GM19455 (cell line): ENCODE data around the gene CDC27.
"Not testable (repeated sequence)": the region's sequence is repeated elsewhere in the genome, so short reads cannot be mapped to it uniquely, and the experiment has no call there.

Source experiments
- ATAC-seq: cut with Tn5 transposase; IDR thresholded peaks from one replicate; pipeline ENCODE4 v1.9.1; 2021; ENCODE audit not compliant: unreplicated experiment

Gene CDC27

DNA sequence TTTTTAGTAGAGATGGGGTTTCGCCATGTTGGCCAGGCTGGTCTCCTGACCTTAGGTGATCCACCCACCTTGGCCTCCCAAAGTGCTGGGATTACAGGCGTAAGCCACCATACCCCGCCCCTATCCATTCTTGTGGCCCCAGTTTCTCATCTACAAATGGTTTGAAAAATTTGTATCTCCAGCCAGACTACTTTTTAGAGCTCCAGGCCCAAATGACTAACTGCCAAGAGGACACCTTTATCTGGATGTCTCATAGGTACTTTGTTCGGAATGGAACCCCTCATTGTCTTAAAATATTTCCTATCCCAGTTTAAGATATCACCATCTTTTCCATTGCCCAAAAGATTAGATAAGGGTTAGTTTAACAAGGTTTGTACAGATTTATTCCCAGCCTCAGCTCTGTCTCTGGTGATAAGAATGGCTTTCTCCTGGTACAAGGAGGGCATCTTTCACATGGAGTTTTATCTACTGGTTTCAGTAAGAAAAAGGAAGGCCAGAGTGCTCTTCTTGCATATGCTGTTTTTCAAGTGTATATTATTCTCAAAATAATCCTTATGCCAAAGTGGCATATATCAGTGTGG, 4.9 kb upstream of the CDC27 start:
- ATAC-seq: no peak

DNA sequence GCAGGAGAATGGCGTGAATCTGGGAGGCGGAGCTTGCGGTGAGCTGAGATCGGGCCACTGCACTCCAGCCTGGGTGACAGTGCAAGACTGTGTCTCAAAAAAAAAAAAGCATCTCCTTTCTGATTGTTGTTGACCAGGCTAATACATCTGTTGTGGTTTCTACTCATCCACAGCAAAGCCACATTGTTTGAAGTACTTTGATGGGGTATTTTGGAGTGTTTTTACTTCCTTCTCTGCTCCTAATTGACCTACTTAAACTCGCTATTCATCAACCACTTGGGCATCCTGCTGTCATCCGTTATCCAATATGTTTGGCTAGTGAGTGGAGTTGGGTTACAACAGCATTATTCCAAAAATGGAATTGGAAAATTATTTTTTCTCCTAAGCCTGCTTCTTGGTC, 3.5 kb upstream of the CDC27 start:
- ATAC-seq: no peak

DNA sequence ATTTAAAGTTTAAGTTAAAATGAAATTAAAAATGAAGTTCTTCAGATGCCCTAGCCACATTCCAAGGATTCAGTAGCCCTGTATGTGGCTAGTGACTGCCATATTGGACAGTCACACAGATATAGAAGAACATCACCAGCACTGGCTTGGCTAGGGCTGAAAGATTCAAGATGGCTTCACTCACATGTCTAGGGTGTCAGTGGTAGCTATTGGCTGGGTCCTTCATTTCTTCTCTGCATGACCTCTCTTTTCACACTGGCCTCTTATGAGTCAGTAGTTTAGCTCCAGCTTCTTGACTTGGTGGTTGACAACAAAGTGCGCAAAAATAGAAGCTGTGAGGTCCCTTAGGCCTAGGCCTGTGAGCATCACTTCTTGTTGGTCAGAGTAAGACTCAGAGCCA, 1.7 kb upstream of the CDC27 start:
- no peak for ATAC-seq

DNA sequence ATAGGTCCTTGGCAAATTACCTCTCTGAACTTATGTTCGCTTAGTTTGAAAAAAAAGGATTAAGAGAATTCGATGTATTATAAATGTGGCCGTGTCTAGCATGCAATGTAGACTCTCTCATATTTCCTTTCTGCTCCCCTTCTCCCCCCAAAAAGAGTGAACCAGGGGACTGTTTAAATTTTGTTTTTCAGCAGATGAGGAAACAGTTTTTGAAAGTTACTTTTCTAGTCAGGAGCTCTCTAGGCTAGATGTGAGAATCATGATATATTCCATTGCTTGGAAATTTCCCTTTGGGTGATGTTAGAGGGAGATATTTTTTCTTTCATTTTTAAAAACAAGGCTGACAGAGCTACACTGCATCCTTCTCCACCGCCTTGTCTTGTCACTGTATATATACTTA, 1.1 kb upstream of the CDC27 start:
- ATAC-seq: no peak

DNA sequence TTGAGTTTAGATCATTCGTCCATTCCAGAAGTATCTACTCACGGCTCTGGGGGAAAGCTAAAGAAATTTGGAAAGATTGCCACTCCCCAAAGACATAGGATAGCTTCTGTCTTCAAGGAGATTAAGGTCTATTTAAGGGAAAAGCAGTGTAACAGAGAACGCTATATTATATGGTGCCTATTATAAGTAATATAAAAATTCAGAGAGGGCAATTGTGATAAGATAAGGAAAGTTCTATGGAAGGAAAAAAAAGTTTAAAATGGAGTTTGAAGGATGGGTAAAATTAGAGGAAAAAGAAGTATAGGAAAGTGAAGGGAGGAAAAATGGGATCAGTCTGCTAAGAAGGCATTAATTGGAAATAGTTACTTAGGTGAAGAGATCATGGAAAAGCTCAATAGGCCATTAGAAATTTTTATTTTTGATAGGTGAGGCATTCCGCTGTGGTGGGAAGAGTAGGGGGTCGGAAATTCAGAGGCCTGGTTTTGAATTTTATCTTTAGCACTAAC, 690 bp upstream of the CDC27 start:
- no peak for ATAC-seq

DNA sequence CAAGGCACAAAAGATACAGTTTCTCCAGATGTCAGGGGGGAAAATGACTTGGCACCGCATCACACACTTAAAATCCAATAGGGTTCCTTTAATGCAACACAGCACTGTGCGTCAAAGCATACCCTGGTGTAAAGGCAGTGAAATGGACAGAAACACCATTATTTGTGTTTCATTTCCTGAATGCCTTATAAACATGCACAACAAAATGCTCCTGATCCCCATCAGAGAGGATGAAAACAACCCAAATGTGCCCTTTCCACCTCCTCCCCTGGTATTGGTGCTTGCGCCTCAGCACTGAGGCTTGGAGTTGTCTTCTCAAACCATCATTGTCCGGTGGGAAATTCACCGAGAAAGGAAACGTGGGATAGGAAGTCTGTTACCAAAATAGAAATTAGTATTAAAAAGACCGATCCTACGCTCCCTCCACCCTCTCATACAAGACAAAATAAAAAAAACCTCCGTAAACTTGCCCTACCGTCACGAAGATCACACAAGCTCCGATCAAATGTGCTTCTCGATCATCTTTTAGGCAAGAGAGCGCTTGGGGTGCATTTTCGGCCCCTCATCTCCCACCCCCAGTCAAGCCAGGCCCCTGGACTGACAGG, 722 bp downstream of the CDC27 start:
- ATAC-seq: no peak

DNA sequence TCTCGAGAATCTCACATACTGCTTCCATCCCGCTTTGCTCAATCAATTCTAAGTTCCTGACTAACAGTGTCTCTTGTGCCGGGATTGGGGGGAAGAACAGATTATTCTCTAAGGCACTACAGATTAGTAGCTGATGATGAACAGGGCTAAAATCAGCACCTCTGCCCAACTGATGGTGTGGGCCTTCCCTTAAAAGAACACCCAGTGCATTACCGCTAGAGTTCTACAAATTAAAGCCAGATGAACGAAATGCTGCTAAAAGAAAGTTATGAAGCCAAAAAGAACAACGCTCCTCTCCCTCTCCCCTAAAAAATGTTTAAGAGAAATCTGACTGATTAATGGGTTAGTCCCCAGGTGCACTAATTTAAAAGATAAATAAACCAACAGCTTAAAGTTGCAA, 4.4 kb downstream of the CDC27 start:
- no peak for ATAC-seq

DNA sequence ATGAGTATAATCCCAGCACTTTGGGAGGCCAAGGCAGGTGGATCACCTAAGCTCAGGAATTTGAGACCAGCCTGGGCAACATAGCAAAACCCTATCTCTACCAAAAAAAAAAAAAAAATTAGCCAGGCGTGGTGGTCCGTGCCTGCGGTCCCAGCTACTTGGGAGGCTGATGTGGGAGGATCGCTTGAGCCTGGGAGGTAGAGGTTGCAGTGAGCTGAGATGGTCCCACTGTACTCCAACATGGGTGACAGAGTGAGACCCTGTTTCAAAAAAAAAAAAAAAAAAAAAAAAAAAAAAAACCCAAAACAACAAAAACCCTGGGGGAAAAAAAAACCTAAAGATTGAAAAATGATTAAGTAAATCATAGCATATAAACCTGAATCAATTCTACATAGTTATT, 8.1 kb downstream of the CDC27 start:
- ATAC-seq: not testable (repeated sequence)

DNA sequence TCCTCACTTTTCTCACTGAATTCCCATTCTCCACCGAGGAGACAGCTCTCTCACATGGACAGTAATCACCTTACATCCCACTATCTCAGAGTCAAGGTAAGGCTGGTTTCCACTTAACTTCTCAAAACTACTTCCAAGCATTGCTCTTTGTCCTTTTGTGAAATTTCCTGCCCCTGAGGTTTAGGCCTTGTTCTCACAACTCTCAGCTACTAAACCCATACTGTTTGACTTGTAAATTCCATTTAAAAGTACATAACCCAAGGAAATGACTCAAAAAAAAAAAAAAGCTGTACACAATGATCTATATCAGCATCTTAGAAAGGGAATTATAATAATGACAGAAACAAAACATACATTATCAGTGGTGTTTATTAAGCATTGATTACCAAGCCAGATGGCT, 8.8 kb downstream of the CDC27 start:
- ATAC-seq: no peak

DNA sequence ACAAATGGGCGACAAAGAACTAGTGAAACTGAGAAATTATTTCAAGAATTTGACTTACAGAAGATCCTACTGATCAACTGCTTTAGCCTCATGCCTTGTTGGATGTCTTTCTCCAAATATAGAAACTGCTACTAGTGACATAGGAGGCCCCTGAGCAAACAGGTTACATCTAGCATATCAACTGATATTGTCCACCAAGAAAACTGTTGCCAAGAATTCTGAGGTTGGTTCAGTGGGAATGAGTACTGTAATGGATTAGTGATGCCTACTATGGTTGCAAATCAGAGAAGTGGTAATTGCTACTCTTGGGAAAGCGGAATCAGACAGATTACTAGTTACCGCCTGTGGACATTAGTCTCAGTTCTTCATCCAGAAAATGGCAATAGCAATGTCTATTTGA, 10.0 kb downstream of the CDC27 start:
- no peak for ATAC-seq

DNA sequence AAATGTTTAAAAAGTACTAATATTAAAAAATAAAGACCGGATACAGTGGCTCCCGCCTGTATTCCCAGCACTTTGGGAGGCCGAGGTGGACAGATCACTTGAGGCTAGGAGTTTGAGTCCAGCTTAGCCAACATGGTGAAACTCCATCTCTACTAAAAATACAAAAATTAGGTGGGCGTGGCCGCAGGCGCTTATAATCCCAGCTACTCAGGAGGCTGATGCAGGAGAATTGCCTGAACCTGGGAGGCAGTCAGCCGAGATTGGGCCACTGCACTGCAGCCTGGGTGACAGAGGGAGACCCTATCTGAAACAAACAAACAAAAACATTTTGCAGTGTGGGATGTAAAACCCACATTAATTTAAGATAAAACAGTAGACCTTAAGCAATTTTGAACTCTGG, 11.8 kb downstream of the CDC27 start:
- ATAC-seq: no peak

DNA sequence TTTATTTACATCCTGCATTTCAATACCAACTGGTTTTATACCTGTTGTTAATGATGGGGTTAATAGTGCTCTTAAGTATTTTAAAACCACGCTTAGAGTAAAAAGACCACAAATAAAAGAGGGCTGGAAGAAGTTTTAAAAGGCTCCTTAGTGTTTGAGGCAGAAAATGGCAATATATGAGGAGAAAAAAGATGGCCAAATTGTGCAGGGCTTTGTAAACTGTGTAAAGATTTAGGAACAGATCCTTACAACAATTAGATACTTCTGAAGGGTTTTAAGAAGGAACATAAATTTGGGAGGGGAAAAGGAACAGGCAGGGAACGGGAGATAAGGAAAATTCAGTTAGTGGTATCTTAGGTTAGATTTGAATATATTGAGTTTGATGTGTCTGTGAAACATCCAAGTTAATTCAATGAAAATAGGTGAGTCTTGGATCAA, 12.7 kb downstream of the CDC27 start:
- no peak for ATAC-seq

DNA sequence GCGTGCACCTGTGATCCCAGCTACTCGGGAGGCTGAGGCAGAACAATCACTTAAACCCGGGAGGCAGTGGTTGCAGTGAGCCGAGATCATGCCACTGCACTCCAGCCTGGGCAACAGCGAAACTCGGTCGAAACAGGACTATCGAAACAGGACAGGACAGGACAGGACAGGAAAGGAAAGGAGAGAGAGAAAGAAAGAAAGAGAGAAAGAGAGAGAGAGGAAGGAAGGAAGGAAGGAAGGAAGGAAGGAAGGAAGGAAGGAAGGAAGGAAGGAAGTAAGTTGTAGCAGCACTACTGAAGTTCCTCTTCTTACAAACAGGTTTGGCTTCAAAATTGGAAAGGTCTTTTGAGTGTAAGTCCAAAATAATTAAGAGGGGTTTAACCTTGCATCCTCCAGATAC, 14.3 kb downstream of the CDC27 start:
- not testable (repeated sequence) for ATAC-seq

DNA sequence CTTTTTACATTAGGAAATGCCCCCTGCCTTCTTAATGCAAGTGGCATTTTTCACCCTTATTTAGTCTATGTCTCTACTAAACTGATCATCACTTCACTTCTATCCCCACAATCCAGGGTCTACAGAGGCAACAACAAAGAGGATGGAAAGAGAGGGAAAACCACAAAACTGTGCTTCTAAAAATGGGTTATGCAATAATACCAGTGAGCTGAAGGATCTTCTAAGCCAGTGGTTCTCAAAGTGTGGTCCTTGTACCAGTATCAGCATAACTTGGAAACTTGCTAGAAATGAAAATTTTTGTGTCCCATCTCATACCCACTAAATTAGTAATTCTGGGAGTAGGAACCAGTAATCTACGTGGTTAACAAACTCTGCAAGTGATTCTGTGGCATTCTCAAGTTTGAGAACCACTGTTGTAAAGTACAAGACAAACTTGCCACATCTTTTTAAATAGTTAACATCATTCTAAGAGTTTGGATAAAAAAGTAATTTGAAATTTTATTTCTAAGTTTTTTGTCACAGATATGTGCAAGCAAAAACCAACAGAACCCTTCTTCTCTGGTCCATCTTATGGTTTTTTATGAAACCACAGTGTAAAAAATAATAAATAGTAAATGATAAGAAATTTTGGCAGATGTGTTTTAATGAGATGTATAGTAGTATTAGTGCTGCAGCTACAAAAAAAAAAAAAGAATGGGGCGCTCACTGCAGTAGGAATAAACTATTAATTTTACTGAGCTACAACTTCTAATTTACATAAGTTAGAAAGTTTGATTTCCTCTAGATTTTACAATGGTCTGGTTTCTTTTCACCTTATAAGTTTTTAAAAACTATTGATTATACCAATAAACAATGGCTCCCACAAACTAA, 16.2 kb downstream of the CDC27 start:
- ATAC-seq: no peak

DNA sequence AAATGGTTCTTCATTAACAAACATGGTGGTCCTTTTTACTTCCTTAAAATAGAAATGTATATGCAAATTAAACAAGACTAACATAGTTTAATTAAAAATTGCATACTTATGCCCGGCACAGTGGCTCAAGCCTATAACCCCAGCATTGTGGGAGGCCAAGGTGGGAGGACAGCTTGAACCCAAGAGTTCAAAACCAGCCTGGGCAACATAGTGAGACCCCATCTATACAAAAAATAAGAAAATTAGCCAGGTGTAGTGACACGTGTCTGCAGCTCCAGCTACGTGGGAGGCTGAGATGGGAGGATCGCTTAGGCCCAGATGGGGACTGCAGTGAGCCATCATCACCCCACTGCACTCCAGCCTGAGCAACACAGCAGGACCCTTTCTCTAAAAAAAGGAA, 18.4 kb downstream of the CDC27 start:
- no peak for ATAC-seq

DNA sequence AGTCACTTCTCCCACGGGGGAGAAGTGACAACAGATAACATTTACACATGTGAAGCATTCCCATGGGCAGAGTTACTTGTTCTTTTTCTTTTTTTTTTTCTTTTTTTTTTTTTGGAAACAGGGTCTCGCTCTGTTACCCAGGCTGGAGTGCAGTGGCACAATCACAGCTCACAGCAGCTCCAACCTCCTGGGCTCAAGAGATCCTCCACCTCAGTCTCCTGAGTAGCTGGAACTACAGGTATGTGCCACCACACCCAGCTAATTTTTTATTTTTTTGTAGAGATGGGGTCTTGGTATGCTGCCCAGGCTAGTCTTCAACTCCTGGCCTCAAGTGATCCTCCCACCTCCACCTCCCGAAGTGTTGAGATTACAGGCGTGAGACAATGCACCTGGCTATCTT, 20.2 kb downstream of the CDC27 start:
- ATAC-seq: not testable (repeated sequence)

DNA sequence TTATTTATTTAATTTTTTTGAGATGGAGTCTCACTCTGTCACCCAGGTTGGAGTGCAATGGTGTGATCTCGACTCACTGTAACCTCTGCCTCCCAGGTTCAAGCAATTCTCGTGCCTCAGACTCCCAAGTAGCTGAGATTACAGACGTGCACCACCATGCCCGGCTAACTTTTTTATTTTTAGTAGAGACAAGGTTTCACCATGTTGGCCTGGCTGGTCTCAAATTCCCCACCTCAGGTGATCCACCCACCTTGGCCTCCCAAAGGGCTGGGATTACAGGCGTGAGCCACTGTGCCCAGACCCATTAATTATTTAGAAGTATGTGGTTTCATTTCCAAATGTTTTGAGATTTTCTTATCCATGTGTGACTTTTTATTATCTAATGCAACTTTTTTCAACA, 22.2 kb downstream of the CDC27 start:
- not testable (repeated sequence) for ATAC-seq

DNA sequence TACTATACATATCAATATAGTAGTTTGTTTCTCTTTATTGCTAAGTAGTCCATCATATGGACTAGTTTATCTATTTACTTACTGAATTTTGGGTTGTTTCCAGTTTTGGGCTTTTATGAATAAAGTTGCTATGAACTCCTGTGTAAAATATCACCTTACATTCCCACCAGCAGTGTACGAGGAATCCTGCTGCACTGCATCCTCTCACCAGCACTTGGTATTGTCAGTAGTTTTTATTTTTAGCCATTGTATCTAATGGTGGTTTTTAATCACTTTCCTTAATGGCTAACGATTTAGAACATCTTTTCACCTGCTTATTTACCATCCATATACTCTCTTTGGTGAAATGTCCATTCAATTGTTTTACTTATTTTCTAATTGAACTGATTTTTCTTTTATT, 24.0 kb downstream of the CDC27 start:
- no peak for ATAC-seq

DNA sequence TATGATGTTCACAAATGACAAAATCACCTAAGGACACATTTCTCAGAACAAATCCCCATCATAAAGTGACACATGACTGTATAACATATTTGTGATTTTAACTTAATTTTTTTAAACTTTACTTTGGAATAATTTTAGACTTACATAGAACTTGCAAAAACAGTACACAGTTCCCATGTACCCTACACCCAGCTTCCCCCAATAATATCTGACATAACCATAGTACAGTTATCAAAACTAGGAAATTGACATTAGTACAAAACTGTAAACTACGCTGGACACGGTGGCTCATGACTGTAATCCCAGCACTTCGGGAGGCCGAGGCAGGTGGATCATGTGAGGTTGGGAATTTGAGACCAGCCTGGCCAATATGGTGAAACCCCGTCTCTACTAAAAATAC, 24.8 kb downstream of the CDC27 start:
- no peak for ATAC-seq

DNA sequence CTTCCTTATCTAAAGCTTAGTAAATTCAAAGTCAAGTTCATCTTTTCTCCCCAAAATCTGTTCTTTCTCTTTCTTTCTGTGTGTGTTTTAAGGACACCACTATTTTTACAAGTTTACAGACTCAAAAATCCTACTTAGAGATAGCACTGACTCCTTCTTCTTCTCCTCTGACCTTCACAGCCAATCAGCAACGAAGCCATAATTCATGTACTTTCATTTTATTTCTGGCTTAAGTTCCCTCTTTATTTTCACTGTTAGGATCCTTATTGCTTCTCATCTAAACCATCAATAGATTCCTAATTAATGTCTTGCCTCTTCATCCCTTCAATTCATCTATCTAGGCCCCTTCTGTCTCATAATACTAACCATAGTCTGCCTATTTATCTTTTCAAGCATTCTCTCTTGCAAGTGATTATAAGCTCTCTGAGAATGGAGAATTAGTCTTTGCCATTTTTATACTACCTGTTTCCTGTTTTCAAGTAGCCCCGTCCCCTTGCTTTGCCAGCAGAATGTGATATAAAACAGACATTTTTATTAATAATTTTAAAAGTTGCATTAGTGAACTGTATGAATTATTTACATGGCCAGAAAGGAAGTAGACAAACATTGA, 27.0 kb downstream of the CDC27 start:
- ATAC-seq: no peak

DNA sequence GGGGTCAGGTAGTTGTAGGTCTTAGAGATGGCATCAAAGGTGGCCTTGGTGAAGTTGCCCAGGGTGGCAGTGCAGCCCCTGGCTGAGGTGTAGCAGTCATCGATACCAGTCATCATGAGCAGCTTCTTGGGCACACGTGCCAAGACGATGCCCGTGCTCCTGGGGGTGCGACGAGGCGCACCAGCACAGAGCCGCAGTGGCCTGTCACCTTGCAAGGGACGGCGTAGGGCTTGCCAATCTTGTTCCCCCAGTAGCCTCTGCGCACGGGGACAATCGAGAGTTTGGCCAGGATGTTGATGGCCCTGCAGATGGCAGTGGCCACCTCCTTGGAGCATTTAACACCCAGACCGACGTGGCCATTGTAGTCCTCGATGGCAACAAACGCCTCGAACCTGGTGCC, 29.8 kb downstream of the CDC27 start:
- no peak for ATAC-seq

DNA sequence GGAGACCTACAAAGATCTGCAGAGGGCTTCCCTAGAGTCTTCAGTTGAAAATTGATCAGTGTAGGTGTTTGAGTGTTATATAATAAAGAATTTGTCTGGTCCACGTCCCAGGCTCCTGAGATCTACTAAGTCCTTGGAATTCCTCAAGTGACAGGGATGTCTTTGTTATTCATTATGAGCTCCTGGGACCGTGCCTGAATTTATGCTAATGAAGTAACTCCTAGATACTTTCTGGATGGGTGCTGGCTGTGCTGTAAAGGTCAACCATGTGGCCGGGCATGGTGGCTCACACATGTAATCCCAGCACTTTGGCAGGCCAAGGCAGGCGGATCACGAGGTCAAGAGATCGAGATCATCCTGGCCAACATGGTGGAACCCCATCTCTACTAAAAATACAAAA, 43.7 kb downstream of the CDC27 start:
- ATAC-seq: no peak
